Lower lobe of right lung (tissue), 2 donors: Measurements from ENCODE around the gene XIRP2. TPM values are rescaled to one million over a fixed set of nuclear protein-coding genes. Genes with fewer than 3 reads are reported as not detected.

ENCODE experiments used
- ATAC-seq, 2 donors: fragments of 200-7000 bp; cut with Tn5 transposase; one replicate each; pipeline ENCODE4 v1.9.1; 2020 to 2022; ENCODE audit warnings: mild to moderate bottlenecking in 2 of 2, moderate library complexity in 2 of 2
- DNase-seq: peaks from one replicate; pipeline ENCODE4 v3.0.0-alpha.2; 2020
- H3K27ac ChIP-seq: fragments of 200-600 bp; one replicate; pipeline ENCODE4 v1.8.0; 2022
- H3K27me3 ChIP-seq: fragments of 200-600 bp; one replicate; pipeline ENCODE4 v1.8.0; 2022; ENCODE audit warnings: low read depth
- H3K36me3 ChIP-seq: fragments of 200-600 bp; one replicate; pipeline ENCODE4 v1.8.0; 2022; ENCODE audit warnings: mild to moderate bottlenecking
- H3K4me1 ChIP-seq: fragments of 200-600 bp; one replicate; pipeline ENCODE4 v1.8.0; 2022
- H3K4me3 ChIP-seq: fragments of 200-600 bp; one replicate; pipeline ENCODE4 v1.8.0; 2022; ENCODE audit warnings: mild to moderate bottlenecking
- H3K9me3 ChIP-seq: fragments of 200-600 bp; one replicate; pipeline ENCODE4 v1.8.0; 2022
- intact Hi-C: fragments of 100-400 bp; cut with DNase I; formaldehyde crosslinking; loops from one replicate; pipeline ENCODE4 v1.11.0; 2022
- total RNA-seq: library from RNA; stranded (reverse); fragmentation: NEBNext Ultra II Directional; extraction: Animal tissue kit (Norgen Biotek cat#: 25700); gene quantifications from one replicate; pipeline ENCODE4 v1.2.1, GENCODE V29; 2021
- TF ChIP-seq, protein P1 (sequence below): fragments of 200-600 bp; IDR thresholded peaks from one replicate; pipeline ENCODE4 v1.8.0; 2022; ENCODE audit warnings: antibody characterized with exemption, mild to moderate bottlenecking
- donor health status: DM: no; HTN: yes; CAD: no; lungs with severe emphysema.

The XIRP2 gene
- total RNA-seq, 1 donor from 2014 or later = 0.18 TPM

DNA sequence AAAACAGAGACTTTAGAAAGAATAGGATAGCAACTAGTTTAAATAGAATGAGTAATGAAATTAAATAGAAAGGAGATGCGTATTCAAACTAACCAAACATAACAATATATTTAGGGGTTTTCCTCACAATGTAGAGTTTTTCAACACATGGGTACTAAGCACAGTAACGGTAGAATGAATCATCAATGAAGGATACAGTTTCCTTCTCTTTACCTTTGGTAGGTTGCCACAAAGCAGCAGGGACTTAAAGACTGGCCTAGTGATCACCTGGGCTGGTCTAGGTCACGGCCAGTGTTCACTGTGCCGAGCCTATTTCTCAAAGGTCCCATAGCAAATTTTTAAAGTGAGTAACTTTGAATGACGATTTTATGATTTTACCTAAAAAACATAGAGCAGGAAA is 311.7 kb downstream of the XIRP2 start:
- intact Hi-C loops = no loop called here
- ATAC-seq = no peak
- Histone ChIP-seq H3K9me3 (no peaks in the 10 kb centered on the region), H3K36me3 (no peaks in the 10 kb centered on the region), H3K27ac (no peak overlapping the region), H3K4me1 (peaks cover 8% of the 10 kb centered on the region), H3K4me3 (no peak overlapping the region), H3K27me3 (no peaks in the 10 kb centered on the region)
- no peak for DNase-seq
- TF ChIP-seq, protein P1, sequence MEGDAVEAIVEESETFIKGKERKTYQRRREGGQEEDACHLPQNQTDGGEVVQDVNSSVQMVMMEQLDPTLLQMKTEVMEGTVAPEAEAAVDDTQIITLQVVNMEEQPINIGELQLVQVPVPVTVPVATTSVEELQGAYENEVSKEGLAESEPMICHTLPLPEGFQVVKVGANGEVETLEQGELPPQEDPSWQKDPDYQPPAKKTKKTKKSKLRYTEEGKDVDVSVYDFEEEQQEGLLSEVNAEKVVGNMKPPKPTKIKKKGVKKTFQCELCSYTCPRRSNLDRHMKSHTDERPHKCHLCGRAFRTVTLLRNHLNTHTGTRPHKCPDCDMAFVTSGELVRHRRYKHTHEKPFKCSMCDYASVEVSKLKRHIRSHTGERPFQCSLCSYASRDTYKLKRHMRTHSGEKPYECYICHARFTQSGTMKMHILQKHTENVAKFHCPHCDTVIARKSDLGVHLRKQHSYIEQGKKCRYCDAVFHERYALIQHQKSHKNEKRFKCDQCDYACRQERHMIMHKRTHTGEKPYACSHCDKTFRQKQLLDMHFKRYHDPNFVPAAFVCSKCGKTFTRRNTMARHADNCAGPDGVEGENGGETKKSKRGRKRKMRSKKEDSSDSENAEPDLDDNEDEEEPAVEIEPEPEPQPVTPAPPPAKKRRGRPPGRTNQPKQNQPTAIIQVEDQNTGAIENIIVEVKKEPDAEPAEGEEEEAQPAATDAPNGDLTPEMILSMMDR = no peak

DNA sequence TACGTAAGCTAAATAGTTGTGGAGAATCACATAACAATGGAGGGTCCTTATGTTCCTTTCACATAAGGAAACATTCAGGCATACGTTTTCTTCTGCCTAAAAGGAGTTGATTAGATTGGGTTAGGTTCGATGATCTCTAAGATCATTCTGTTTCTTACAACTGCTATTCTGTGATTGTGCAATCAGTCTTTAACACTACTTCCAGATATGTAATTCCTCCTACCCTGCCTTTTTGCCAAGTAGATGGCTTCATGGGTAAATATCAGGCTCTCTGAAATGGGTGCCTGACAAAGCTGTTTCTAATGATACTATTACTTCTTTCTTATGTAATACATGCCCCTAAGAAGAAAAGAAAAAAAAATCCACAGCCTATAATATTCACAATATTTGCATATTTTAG is 321.5 kb downstream of the XIRP2 start:
- no peak overlapping the region for H3K4me3 ChIP-seq
- H3K27ac ChIP-seq = no peak overlapping the region
- H3K27me3 ChIP-seq = no peaks in the 10 kb centered on the region
- peak in 1 of 2 donors; percentile 46 for ATAC-seq
- no peak for DNase-seq
- no peaks in the 10 kb centered on the region for H3K9me3 ChIP-seq
- intact Hi-C loops = no loop called here
- H3K36me3 ChIP-seq = no peaks in the 10 kb centered on the region
- TF ChIP-seq, protein P1 = no peak
- H3K4me1 ChIP-seq = no peaks in the 10 kb centered on the region

DNA sequence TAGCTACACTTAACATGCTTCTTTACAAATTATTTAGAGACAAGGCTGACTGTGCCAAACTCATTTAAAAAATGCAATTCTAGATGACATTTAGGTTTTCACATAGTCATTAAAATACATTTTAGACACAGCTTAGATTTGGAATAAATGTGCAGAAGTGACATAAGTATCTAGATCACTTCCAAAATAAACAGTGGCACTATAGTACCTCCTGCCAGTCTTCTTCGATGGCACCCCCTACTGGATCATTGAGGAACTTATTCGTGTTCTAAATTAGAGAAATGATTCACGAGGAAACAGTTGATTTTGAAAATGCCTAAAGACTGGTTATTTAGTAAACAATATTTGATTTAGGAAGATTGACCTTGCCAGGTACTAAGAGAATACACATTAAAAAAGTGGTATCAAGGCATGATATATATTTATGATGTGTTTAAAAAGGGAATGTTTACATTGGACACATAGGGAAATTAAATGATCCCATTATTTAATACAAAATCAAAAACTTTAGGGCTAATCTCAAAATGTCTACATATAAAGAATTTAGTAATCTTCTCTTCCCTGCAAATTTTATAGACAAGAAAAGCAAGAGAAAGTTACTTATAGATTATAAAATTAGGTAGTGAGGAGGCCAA is 323.9 kb downstream of the XIRP2 start:
- no peaks in the 10 kb centered on the region for H3K4me1 ChIP-seq
- DNase-seq (no peak), ATAC-seq (peak; percentile 40 to 58)
- H3K36me3 ChIP-seq = no peaks in the 10 kb centered on the region
- TF ChIP-seq, protein P1 = peak; percentile 72
- H3K27me3 ChIP-seq = no peaks in the 10 kb centered on the region
- H3K9me3 ChIP-seq = no peaks in the 10 kb centered on the region
- no peak overlapping the region for H3K27ac ChIP-seq
- no peak overlapping the region for H3K4me3 ChIP-seq
- intact Hi-C loops = no loop called here

DNA sequence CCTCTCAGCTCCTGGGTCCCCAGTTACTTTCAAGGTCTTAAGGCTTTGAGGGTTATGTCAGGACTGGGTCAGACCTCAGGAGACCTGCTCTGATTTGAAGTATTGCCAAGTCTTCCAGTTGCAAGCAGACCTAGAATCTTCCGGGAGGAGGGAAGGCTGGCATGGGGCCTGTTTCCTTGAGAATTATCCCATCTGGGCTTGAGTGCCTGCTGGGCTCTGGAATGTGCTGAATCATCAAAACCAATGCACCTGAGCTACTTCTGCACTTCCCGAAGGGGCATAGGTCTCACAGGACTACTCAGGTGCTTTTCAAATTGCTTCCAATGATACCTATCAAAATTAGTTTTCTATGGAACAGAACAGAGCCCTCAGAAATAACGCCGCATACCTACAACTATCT is 327.3 kb downstream of the XIRP2 start:
- no peak for ATAC-seq
- intact Hi-C loops = no loop called here
- no peaks in the 10 kb centered on the region for H3K36me3 ChIP-seq
- no peaks in the 10 kb centered on the region for H3K4me1 ChIP-seq
- DNase-seq = no peak
- H3K4me3 ChIP-seq = no peak overlapping the region
- H3K27ac ChIP-seq = no peak overlapping the region
- H3K9me3 ChIP-seq = no peaks in the 10 kb centered on the region
- TF ChIP-seq, protein P1 = no peak
- no peaks in the 10 kb centered on the region for H3K27me3 ChIP-seq

DNA sequence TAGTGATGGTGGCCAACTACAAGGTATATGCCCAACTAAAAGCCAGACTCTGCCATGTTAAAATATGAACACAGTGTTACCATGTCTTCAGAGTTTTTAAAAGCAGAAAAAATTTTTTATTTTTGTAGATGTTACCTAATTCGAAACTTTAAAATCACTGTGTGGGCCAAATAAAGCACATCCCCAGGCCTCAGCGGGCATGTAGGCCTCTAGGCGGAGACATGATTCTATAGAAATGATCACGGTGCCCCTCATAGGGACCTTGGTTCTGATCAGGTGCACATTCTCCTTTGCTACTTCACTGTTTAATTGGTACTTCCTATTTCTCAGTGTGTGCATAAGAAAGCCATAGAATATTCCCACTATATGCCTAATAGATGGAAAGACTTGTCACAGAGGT is 349.2 kb downstream of the XIRP2 start:
- no peaks in the 10 kb centered on the region for H3K9me3 ChIP-seq
- no peak overlapping the region for H3K4me3 ChIP-seq
- H3K36me3 ChIP-seq = no peaks in the 10 kb centered on the region
- intact Hi-C loops = no loop called here
- no peaks in the 10 kb centered on the region for H3K27me3 ChIP-seq
- ATAC-seq (no peak), DNase-seq (no peak)
- TF ChIP-seq, protein P1 = no peak
- no peaks in the 10 kb centered on the region for H3K4me1 ChIP-seq
- H3K27ac ChIP-seq = no peak overlapping the region

DNA sequence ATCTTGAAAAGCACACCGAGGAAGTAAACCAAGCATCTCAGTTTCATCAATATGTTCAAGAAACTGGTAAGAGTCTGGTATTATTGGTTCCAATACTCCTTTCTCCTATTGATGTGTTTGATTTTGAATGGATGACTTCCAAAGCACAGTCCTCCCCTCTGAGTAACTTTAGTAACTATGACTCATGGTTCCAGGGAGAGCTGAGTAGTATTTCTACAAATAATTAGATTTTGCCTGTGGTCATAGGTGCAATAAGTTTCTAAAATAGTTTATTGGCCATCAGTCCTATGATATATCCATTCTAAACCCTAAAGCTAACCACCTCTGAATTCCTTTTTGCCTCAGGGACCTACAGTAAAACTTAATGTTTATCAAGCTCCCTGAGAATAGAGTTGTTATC is 352.4 kb downstream of the XIRP2 start:
- no peak for DNase-seq
- ATAC-seq = no peak
- Histone ChIP-seq H3K9me3 (no peaks in the 10 kb centered on the region), H3K4me1 (no peaks in the 10 kb centered on the region), H3K27ac (no peak overlapping the region), H3K27me3 (no peaks in the 10 kb centered on the region), H3K4me3 (no peak overlapping the region), H3K36me3 (no peaks in the 10 kb centered on the region)
- intact Hi-C loops = no loop called here
- TF ChIP-seq, protein P1 = no peak
